Stimulated activated memory B cell treated with anti-CD40 and anti-IgM and Interleukin-4, amounts not matched to agents 10 μg/mL and 1 μg/mL and 100 μg/mL, for 72 hours (primary cell): ENCODE results near the gene PSMA1.
A peak's percentile ranks its signal among the peaks of the same experiment; 100 is the strongest.
"Not testable (repeated sequence)": the region's sequence is repeated elsewhere in the genome, so short reads cannot be mapped to it uniquely, and the experiment has no call there.

Source experiments
- ATAC-seq: fragments of 150-1000 bp; cut with Tn5 transposase; 2 replicates; pipeline ENCODE4 v1.10.0; 2021
- H3K27ac Mint-ChIP-seq: one replicate; pipeline ENCODE4 v1.8.0; 2022; ENCODE audit warnings: mild to moderate bottlenecking, mixed read lengths
- H3K27me3 Mint-ChIP-seq: one replicate; pipeline ENCODE4 v1.8.0; 2022; ENCODE audit warnings: mixed read lengths
- H3K36me3 Mint-ChIP-seq: one replicate; pipeline ENCODE4 v1.8.0; 2022; ENCODE audit warnings: mixed read lengths
- H3K4me1 Mint-ChIP-seq: one replicate; pipeline ENCODE4 v1.8.0; 2022; ENCODE audit warnings: mixed read lengths
- H3K4me3 Mint-ChIP-seq: one replicate; pipeline ENCODE4 v1.8.0; 2022; ENCODE audit warnings: mild to moderate bottlenecking, moderate library complexity, mixed read lengths
- H3K9me3 Mint-ChIP-seq: one replicate; pipeline ENCODE4 v1.8.0; 2022; ENCODE audit warnings: mixed read lengths

The PSMA1 gene

GRCh38 chr11:14541192-14541947, 21.2 kb upstream of the PSMA1 start:
- Mint-ChIP-seq H3K4me3 (no peak overlapping the region), H3K9me3 (no peaks in the 10 kb centered on the region), H3K27me3 (no peaks in the 10 kb centered on the region), H3K36me3 (no peaks in the 10 kb centered on the region), H3K4me1 (peaks cover 12% of the 10 kb centered on the region), H3K27ac (no peak overlapping the region)
- no peak for ATAC-seq

- H3K27me3 Mint-ChIP-seq, result no peaks in the 10 kb centered on the region
- no peaks in the 10 kb centered on the region for H3K36me3 Mint-ChIP-seq
- H3K4me3 Mint-ChIP-seq, result no peak overlapping the region
- H3K4me1 Mint-ChIP-seq, result peaks cover 6% of the 10 kb centered on the region
- ATAC-seq, result no peak
- peak overlapping the region; percentile 2 for H3K27ac Mint-ChIP-seq
- no peaks in the 10 kb centered on the region for H3K9me3 Mint-ChIP-seq
Measured at GRCh38 chr11:14539982-14540421, 19.8 kb upstream of the PSMA1 start.

GRCh38 chr11:14538926-14539554, 18.9 kb upstream of the PSMA1 start:
- Mint-ChIP-seq H3K27me3 (no peaks in the 10 kb centered on the region), H3K36me3 (no peaks in the 10 kb centered on the region), H3K27ac (peak overlapping the region; percentile 2), H3K4me3 (no peak overlapping the region), H3K4me1 (no peaks in the 10 kb centered on the region), H3K9me3 (no peaks in the 10 kb centered on the region)
- no peak for ATAC-seq

GRCh38 chr11:14538271-14538925, 18.2 kb upstream of the PSMA1 start:
- Mint-ChIP-seq H3K4me1 (no peaks in the 10 kb centered on the region), H3K9me3 (no peaks in the 10 kb centered on the region), H3K4me3 (no peak overlapping the region), H3K27me3 (no peaks in the 10 kb centered on the region), H3K36me3 (no peaks in the 10 kb centered on the region), H3K27ac (no peak overlapping the region)
- no peak for ATAC-seq

- Mint-ChIP-seq H3K4me1 (no peaks in the 10 kb centered on the region), H3K36me3 (no peaks in the 10 kb centered on the region), H3K9me3 (no peaks in the 10 kb centered on the region), H3K27ac (no peak overlapping the region), H3K4me3 (peak overlapping the region; percentile 31), H3K27me3 (no peaks in the 10 kb centered on the region)
- ATAC-seq, result peak; percentile 71
Measured at GRCh38 chr11:14537134-14537599, 17.0 kb upstream of the PSMA1 start.

- H3K27me3 Mint-ChIP-seq, H3K36me3 Mint-ChIP-seq, H3K4me1 Mint-ChIP-seq, ATAC-seq, H3K4me3 Mint-ChIP-seq, H3K27ac Mint-ChIP-seq, H3K9me3 Mint-ChIP-seq: not testable (repeated sequence)
Measured at GRCh38 chr11:14535166-14535565, 15.0 kb upstream of the PSMA1 start.

GRCh38 chr11:14529951-14530350, 9.8 kb upstream of the PSMA1 start:
- no peak for ATAC-seq
- no peak overlapping the region for H3K27ac Mint-ChIP-seq
- H3K9me3 Mint-ChIP-seq, result no peaks in the 10 kb centered on the region
- H3K27me3 Mint-ChIP-seq, result no peaks in the 10 kb centered on the region
- no peak overlapping the region for H3K4me3 Mint-ChIP-seq
- no peaks in the 10 kb centered on the region for H3K36me3 Mint-ChIP-seq
- no peaks in the 10 kb centered on the region for H3K4me1 Mint-ChIP-seq

- no peaks in the 10 kb centered on the region for H3K27me3 Mint-ChIP-seq
- H3K27ac Mint-ChIP-seq, result no peak overlapping the region
- H3K4me1 Mint-ChIP-seq, result no peaks in the 10 kb centered on the region
- H3K4me3 Mint-ChIP-seq, result no peak overlapping the region
- no peaks in the 10 kb centered on the region for H3K36me3 Mint-ChIP-seq
- ATAC-seq, result no peak
- no peaks in the 10 kb centered on the region for H3K9me3 Mint-ChIP-seq
Measured at GRCh38 chr11:14529321-14529720, 9.1 kb upstream of the PSMA1 start.

GRCh38 chr11:14522801-14523200, 2.6 kb upstream of the PSMA1 start:
- H3K4me3 Mint-ChIP-seq, result no peak overlapping the region
- peaks cover 6% of the 10 kb centered on the region for H3K36me3 Mint-ChIP-seq
- no peaks in the 10 kb centered on the region for H3K9me3 Mint-ChIP-seq
- no peaks in the 10 kb centered on the region for H3K27me3 Mint-ChIP-seq
- H3K27ac Mint-ChIP-seq, result no peak overlapping the region
- ATAC-seq, result no peak
- H3K4me1 Mint-ChIP-seq, result peaks cover 23% of the 10 kb centered on the region

GRCh38 chr11:14522245-14522644, 2.1 kb upstream of the PSMA1 start:
- peaks cover 23% of the 10 kb centered on the region for H3K4me1 Mint-ChIP-seq
- no peaks in the 10 kb centered on the region for H3K9me3 Mint-ChIP-seq
- no peak overlapping the region for H3K27ac Mint-ChIP-seq
- peaks cover 9% of the 10 kb centered on the region for H3K36me3 Mint-ChIP-seq
- ATAC-seq, result no peak
- H3K4me3 Mint-ChIP-seq, result no peak overlapping the region
- H3K27me3 Mint-ChIP-seq, result no peaks in the 10 kb centered on the region

- H3K27ac Mint-ChIP-seq, result peak overlapping the region; percentile 98
- H3K27me3 Mint-ChIP-seq, result no peaks in the 10 kb centered on the region
- no peaks in the 10 kb centered on the region for H3K9me3 Mint-ChIP-seq
- H3K4me3 Mint-ChIP-seq, result peak overlapping the region; percentile 95
- H3K4me1 Mint-ChIP-seq, result peaks cover 23% of the 10 kb centered on the region
- peaks cover 12% of the 10 kb centered on the region for H3K36me3 Mint-ChIP-seq
- ATAC-seq, result no peak
Measured at GRCh38 chr11:14520747-14521151, 563 bp upstream of the PSMA1 start.

GRCh38 chr11:14519597-14519916, 629 bp downstream of the PSMA1 start:
- peak; percentile 29 for ATAC-seq
- Mint-ChIP-seq H3K27me3 (no peaks in the 10 kb centered on the region), H3K27ac (peak overlapping the region; percentile 98), H3K9me3 (no peaks in the 10 kb centered on the region), H3K36me3 (peaks cover 12% of the 10 kb centered on the region), H3K4me3 (peak overlapping the region; percentile 95), H3K4me1 (peaks cover 23% of the 10 kb centered on the region)

GRCh38 chr11:14518820-14519219, 1.4 kb downstream of the PSMA1 start:
- no peak for ATAC-seq

GRCh38 chr11:14513800-14514199, 6.4 kb downstream of the PSMA1 start:
- Mint-ChIP-seq H3K27me3 (no peaks in the 10 kb centered on the region), H3K27ac (no peak overlapping the region), H3K4me1 (peaks cover 13% of the 10 kb centered on the region), H3K36me3 (peaks cover 39% of the 10 kb centered on the region), H3K4me3 (no peak overlapping the region), H3K9me3 (no peaks in the 10 kb centered on the region)
- no peak for ATAC-seq

More at GRCh38 chr11:14518820-14519219, 1.4 kb downstream of the PSMA1 start:
- peak overlapping the region; percentile 98 for H3K27ac Mint-ChIP-seq
- H3K4me3 Mint-ChIP-seq, result peak overlapping the region; percentile 95
- no peaks in the 10 kb centered on the region for H3K27me3 Mint-ChIP-seq
- H3K36me3 Mint-ChIP-seq, result peaks cover 12% of the 10 kb centered on the region
- H3K4me1 Mint-ChIP-seq, result peaks cover 23% of the 10 kb centered on the region
- H3K9me3 Mint-ChIP-seq, result no peaks in the 10 kb centered on the region

- no peaks in the 10 kb centered on the region for H3K9me3 Mint-ChIP-seq
- no peak overlapping the region for H3K4me3 Mint-ChIP-seq
- no peaks in the 10 kb centered on the region for H3K4me1 Mint-ChIP-seq
- no peaks in the 10 kb centered on the region for H3K27me3 Mint-ChIP-seq
- peaks cover 55% of the 10 kb centered on the region for H3K36me3 Mint-ChIP-seq
- ATAC-seq, result no peak
- no peak overlapping the region for H3K27ac Mint-ChIP-seq
Measured at GRCh38 chr11:14506532-14506931, 13.7 kb downstream of the PSMA1 start.

- no peak for ATAC-seq
- no peak overlapping the region for H3K4me3 Mint-ChIP-seq
- H3K4me1 Mint-ChIP-seq, result peaks cover 18% of the 10 kb centered on the region
- H3K9me3 Mint-ChIP-seq, result no peaks in the 10 kb centered on the region
- H3K27me3 Mint-ChIP-seq, result no peaks in the 10 kb centered on the region
- peaks cover 33% of the 10 kb centered on the region for H3K36me3 Mint-ChIP-seq
- no peak overlapping the region for H3K27ac Mint-ChIP-seq
Measured at GRCh38 chr11:14503023-14503422, 17.2 kb downstream of the PSMA1 start.
